PFSK-1 (cell line): Measurements from ENCODE around the gene MTMR10.

Experiments used
- FOXP2 ChIP-seq: optimal IDR thresholded peaks from 2 replicates; pipeline ENCODE3; 2011; ENCODE audit warnings: borderline replicate concordance, control low read depth, inconsistent platforms; ENCODE audit not compliant: insufficient read depth; ENCODE audit errors: extremely low read length, extremely low read depth
- POLR2AphosphoS5 ChIP-seq: IDR thresholded peaks from 2 replicates; pipeline ENCODE4 v1.6.1; 2012; ENCODE audit warnings: low read depth, mild to moderate bottlenecking, control low read depth, low read length, moderate library complexity
- SIN3A ChIP-seq: IDR thresholded peaks from 2 replicates; pipeline ENCODE4 v1.6.1; 2012; ENCODE audit warnings: mild to moderate bottlenecking, low read length, moderate library complexity, borderline replicate concordance; ENCODE audit not compliant: insufficient read depth
- TAF1 ChIP-seq: IDR thresholded peaks from 2 replicates; pipeline ENCODE4 v1.6.1; 2012; ENCODE audit warnings: low read length, control low read depth, borderline replicate concordance; ENCODE audit not compliant: insufficient read depth
- TF ChIP-seq, protein P1 (sequence below), 2 experiments: IDR thresholded peaks; 2 replicates each; pipeline versions ENCODE4 v1.6.1 to v1.8.0; 2011 to 2012; ENCODE audit warnings: low read depth in 2 of 2, low read length in 2 of 2, control low read depth in 1 of 2, inconsistent platforms in 1 of 2, mild to moderate bottlenecking in 1 of 2, moderate library complexity in 1 of 2; ENCODE audit not compliant: insufficient read depth in 1 of 2

Gene MTMR10

DNA sequence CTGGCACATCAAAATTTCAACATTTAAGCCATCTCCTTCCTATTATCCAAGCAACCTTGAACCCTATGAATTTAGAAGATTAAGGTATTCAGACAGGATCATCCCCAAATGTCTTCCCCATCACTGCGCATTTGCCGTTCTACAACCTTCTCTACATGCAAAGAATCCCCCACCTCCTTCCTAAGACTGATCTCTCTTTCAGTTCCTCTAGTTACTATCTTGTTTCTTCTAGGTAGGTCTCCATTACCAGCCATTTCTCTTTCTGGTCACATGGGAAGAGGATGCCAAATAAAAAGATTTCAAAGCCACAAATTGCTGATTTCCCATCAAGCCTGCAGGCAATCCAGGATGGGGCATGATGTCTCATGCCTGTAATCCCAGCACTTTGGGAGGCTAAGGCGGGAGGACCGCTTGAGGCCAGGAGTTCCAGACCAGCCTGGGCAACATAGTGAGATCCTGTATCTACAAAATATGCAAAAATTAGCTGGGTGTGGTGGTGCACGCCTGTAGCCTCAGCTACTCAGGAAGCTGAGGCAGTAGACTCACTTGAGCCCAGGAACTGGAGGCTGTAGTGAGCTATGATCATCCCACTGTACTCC, 29.7 kb upstream of the MTMR10 start:
- TF ChIP-seq TAF1, result no peak
- no peak for TF ChIP-seq POLR2AphosphoS5
- TF ChIP-seq, protein P1, sequence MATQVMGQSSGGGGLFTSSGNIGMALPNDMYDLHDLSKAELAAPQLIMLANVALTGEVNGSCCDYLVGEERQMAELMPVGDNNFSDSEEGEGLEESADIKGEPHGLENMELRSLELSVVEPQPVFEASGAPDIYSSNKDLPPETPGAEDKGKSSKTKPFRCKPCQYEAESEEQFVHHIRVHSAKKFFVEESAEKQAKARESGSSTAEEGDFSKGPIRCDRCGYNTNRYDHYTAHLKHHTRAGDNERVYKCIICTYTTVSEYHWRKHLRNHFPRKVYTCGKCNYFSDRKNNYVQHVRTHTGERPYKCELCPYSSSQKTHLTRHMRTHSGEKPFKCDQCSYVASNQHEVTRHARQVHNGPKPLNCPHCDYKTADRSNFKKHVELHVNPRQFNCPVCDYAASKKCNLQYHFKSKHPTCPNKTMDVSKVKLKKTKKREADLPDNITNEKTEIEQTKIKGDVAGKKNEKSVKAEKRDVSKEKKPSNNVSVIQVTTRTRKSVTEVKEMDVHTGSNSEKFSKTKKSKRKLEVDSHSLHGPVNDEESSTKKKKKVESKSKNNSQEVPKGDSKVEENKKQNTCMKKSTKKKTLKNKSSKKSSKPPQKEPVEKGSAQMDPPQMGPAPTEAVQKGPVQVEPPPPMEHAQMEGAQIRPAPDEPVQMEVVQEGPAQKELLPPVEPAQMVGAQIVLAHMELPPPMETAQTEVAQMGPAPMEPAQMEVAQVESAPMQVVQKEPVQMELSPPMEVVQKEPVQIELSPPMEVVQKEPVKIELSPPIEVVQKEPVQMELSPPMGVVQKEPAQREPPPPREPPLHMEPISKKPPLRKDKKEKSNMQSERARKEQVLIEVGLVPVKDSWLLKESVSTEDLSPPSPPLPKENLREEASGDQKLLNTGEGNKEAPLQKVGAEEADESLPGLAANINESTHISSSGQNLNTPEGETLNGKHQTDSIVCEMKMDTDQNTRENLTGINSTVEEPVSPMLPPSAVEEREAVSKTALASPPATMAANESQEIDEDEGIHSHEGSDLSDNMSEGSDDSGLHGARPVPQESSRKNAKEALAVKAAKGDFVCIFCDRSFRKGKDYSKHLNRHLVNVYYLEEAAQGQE (IDR thresholded peaks at IDR 0.05; ENCODE audit: insufficient read depth in 1 of 2, low read depth in 2 of 2, low read length in 2 of 2), result no peak
- TF ChIP-seq FOXP2, result no peak
- TF ChIP-seq SIN3A, result no peak

DNA sequence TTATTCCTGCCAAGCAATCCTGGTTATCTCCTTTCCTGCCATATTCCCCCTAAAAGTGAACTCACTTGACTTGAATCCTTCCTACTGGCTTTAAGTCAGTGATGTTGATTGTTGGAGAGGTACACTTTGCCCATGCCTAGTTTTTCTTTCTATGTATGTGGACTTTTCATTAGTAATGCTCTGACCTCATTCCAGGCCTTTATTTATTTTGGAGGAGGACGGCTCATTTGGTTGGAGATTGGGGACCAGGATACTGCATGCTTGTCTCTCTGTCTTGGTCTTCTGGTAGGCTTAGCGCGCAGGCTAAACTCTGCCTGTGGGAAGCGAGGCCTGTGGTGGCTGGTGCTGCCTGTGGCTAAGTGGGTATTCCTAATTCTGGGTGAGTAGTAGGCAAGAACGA, 29.1 kb upstream of the MTMR10 start:
- TF ChIP-seq SIN3A (no peak), POLR2AphosphoS5 (no peak)

DNA sequence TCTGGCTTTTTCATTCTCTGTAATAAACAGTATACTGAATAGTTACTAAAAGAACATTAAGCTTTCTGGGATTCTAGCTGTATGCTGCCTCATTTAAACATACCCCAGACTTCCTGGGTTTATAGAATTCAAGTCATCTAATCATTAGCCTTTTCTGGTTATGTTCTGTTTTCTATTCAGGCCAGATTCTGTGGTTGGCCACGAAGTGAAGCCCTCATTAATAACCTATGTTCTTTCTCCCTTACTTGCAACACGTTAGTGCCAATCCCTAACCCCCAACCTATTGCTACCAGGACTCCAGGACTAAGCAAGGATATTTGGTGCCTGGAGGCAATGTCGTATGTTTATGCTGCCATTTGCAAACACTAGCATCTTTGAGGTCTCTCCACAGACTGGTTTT, 28.6 kb upstream of the MTMR10 start:
- no peak for TF ChIP-seq FOXP2
- no peak for TF ChIP-seq POLR2AphosphoS5
- no peak for TF ChIP-seq TAF1
- TF ChIP-seq, protein P1 (IDR thresholded peaks at IDR 0.05; ENCODE audit: insufficient read depth in 1 of 2, low read depth in 2 of 2, low read length in 2 of 2), result no peak
- no peak for TF ChIP-seq SIN3A

DNA sequence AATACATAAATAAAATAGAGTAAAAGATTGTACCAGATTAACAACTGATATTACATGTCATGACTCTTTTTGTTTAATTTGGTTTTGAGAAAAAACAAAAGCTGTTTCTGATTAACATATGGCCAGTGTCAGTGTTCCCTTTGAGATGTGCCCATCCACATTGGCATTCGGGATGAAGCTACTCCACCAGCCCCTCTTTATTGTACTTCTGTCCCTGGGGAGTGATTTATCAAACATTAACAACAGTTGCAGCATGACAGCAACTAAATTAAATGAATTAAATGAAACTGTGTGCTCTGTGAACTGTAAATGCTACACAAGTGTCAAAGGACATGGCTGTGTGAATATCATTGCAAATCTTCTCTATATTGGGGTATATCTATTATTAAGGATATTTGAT, 25.9 kb upstream of the MTMR10 start:
- TF ChIP-seq, protein P1 (IDR thresholded peaks at IDR 0.05; ENCODE audit: insufficient read depth in 1 of 2, low read depth in 2 of 2, low read length in 2 of 2), result no peak
- no peak for TF ChIP-seq POLR2AphosphoS5
- TF ChIP-seq TAF1, result no peak
- TF ChIP-seq FOXP2, result no peak
- no peak for TF ChIP-seq SIN3A

DNA sequence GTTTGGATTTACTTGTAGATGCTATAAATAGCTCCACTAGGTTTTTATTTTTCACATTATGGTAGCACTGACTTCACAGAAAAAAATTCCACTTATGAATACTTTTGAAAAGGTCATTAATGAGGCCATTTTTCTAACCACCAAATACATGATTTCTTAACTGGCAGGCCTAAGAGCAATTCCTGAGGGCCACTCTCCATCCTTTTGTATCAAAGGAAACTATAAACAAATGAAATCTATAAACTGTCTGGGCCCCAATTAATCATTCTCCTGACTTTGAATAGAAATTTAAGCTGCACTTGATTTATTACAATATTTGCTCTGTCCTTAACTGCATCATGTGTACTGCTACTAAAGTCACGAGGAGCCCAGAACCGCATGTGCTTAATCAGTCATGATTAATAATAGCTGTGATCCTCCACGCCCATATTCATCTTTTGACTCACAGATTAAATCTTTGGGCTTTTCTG, 25.1 kb upstream of the MTMR10 start:
- TF ChIP-seq TAF1, result no peak
- TF ChIP-seq SIN3A, result no peak
- no peak for TF ChIP-seq FOXP2
- TF ChIP-seq, protein P1 (IDR thresholded peaks at IDR 0.05; ENCODE audit: insufficient read depth in 1 of 2, low read depth in 2 of 2, low read length in 2 of 2), result no peak
- TF ChIP-seq POLR2AphosphoS5, result no peak
